Fibroblast of lung (primary cell): ENCODE data around the gene NXPE3. TPM values are rescaled to one million over a fixed set of nuclear protein-coding genes. Genes with fewer than 3 reads are reported as not detected.

Experiments used
- DNase-seq, 2 donors: peaks; one replicate each; pipeline versions ENCODE4 v3.0.0 to v3.0.0-alpha.2; 2010; ENCODE audit warnings: low read depth in 2 of 2
- H2AFZ ChIP-seq: 2 replicates; pipeline ENCODE4 v1.5.1; 2012; ENCODE audit warnings: low read length, control low read depth, inconsistent platforms
- H3K27ac ChIP-seq: 2 replicates; pipeline ENCODE4 v1.5.1; 2011; ENCODE audit warnings: low read length, control low read depth; ENCODE audit not compliant: insufficient read depth
- H3K27me3 ChIP-seq: 2 replicates; pipeline ENCODE4 v1.5.1; 2011; ENCODE audit warnings: mild to moderate bottlenecking, low read length; ENCODE audit not compliant: control insufficient read depth, insufficient read depth
- H3K36me3 ChIP-seq: 2 replicates; pipeline ENCODE4 v1.5.1; 2011; ENCODE audit warnings: low read length; ENCODE audit not compliant: control insufficient read depth, insufficient read depth
- H3K4me1 ChIP-seq: 2 replicates; pipeline ENCODE4 v1.5.1; 2011; ENCODE audit warnings: low read length; ENCODE audit not compliant: control insufficient read depth, insufficient read depth; ENCODE audit errors: extremely low read depth
- H3K4me2 ChIP-seq: 2 replicates; pipeline ENCODE4 v1.5.1; 2011; ENCODE audit warnings: low read length, control low read depth; ENCODE audit not compliant: insufficient read depth; ENCODE audit errors: extremely low read depth
- H3K4me3 ChIP-seq, 4 experiments: fragments of 200-600 bp in 1 of 4; sonication (generic) in 1 of 4; replicated peaks in 1 of 4; 2 replicates each; pipeline ENCODE4 v1.5.1; 2011 to 2016; ENCODE audit warnings: low read length in 4 of 4, low read depth in 3 of 4, mild to moderate bottlenecking in 3 of 4, control low read depth in 2 of 4, inconsistent platforms in 1 of 4, mixed read lengths in 1 of 4; ENCODE audit not compliant: insufficient read depth in 1 of 4; ENCODE audit errors: control extremely low read depth in 1 of 4
- H3K79me2 ChIP-seq: 2 replicates; pipeline ENCODE4 v1.5.1; 2012; ENCODE audit warnings: mild to moderate bottlenecking, low read length, inconsistent platforms; ENCODE audit not compliant: control insufficient read depth, insufficient read depth
- H3K9ac ChIP-seq: 2 replicates; pipeline ENCODE4 v1.5.1; 2011; ENCODE audit warnings: mild to moderate bottlenecking, low read length, control low read depth; ENCODE audit not compliant: insufficient read depth
- H3K9me3 ChIP-seq: 2 replicates; pipeline ENCODE4 v1.5.1; 2012; ENCODE audit warnings: low read depth, low read length; ENCODE audit not compliant: control insufficient read depth, insufficient read depth
- H4K20me1 ChIP-seq: 2 replicates; pipeline ENCODE4 v1.5.1; 2011; ENCODE audit warnings: low read length; ENCODE audit not compliant: control insufficient read depth, insufficient read depth; ENCODE audit errors: extremely low read depth
- EZH2 ChIP-seq: IDR thresholded peaks from 2 replicates; pipeline ENCODE4 v1.5.1; 2012; ENCODE audit warnings: low read length, control low read depth, mild to moderate bottlenecking; ENCODE audit errors: missing control alignments
- polyA plus RNA-seq, 2 donors: library from polyadenylated mRNA; depleted of rRNA in 1 of 2; stranded (reverse) in 1 of 2; unstranded in 1 of 2; fragments of >200 nt; gene quantifications; 2 replicates each; pipeline ENCODE4 v1.2.1, GENCODE V29; 2011 to 2012; ENCODE audit warnings: missing spikeins in 1 of 2
- total RNA-seq: library from RNA; depleted of rRNA; stranded (reverse); fragments of >200 nt; gene quantifications from 2 replicates; pipeline ENCODE4 v1.2.1, GENCODE V29; 2014
- TF ChIP-seq, protein P1 (sequence below), 2 donors: IDR thresholded peaks in 1 of 2; conservative IDR thresholded peaks in 1 of 2; 1 replicate in 1 of 2; 2 replicates in 1 of 2; pipeline ENCODE4 v1.5.1; 2011 to 2012; ENCODE audit warnings: low read length in 2 of 2, control low read depth in 1 of 2, inconsistent platforms in 1 of 2, low read depth in 1 of 2, mild to moderate bottlenecking in 1 of 2

Gene NXPE3
- total and polyA plus RNA-seq, 2 donors (not counting 1 experiment from before 2014, with no cell fraction given) = 26.9 to 27.9 TPM

GRCh38 chr3:101851850-101852714 is 73.1 kb downstream of the NXPE3 start:
- DNase-seq = no peak
- H3K27ac ChIP-seq = peak overlapping the region; percentile 36
- H3K27me3 ChIP-seq = no peaks in the 10 kb centered on the region
- H3K4me1 ChIP-seq = peaks cover 9% of the 10 kb centered on the region
- peak overlapping the region; percentile 69 to 97 (median 86) for H3K4me3 ChIP-seq
- TF ChIP-seq, protein P1, sequence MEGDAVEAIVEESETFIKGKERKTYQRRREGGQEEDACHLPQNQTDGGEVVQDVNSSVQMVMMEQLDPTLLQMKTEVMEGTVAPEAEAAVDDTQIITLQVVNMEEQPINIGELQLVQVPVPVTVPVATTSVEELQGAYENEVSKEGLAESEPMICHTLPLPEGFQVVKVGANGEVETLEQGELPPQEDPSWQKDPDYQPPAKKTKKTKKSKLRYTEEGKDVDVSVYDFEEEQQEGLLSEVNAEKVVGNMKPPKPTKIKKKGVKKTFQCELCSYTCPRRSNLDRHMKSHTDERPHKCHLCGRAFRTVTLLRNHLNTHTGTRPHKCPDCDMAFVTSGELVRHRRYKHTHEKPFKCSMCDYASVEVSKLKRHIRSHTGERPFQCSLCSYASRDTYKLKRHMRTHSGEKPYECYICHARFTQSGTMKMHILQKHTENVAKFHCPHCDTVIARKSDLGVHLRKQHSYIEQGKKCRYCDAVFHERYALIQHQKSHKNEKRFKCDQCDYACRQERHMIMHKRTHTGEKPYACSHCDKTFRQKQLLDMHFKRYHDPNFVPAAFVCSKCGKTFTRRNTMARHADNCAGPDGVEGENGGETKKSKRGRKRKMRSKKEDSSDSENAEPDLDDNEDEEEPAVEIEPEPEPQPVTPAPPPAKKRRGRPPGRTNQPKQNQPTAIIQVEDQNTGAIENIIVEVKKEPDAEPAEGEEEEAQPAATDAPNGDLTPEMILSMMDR (conservative IDR thresholded peaks at IDR 0.05 in 1 of 2, IDR thresholded peaks at IDR 0.05 in 1 of 2; ENCODE audit: low read depth in 1 of 2, low read length in 2 of 2) = no peak
- TF ChIP-seq EZH2 = no peak
- peak overlapping the region; percentile 96 for H3K4me2 ChIP-seq
- no peak overlapping the region for H3K9ac ChIP-seq
- H3K36me3 ChIP-seq = peaks cover 17% of the 10 kb centered on the region
- H3K9me3 ChIP-seq = no peaks in the 10 kb centered on the region
- H4K20me1 ChIP-seq = peaks cover 5% of the 10 kb centered on the region
- H2AFZ ChIP-seq = no peak overlapping the region
- peaks cover 44% of the 10 kb centered on the region for H3K79me2 ChIP-seq

GRCh38 chr3:101852983-101853840 is 74.2 kb downstream of the NXPE3 start:
- no peak overlapping the region for H2AFZ ChIP-seq
- no peak overlapping the region for H3K4me2 ChIP-seq
- no peak overlapping the region for H3K4me3 ChIP-seq
- TF ChIP-seq, protein P1 (conservative IDR thresholded peaks at IDR 0.05 in 1 of 2, IDR thresholded peaks at IDR 0.05 in 1 of 2; ENCODE audit: low read depth in 1 of 2, low read length in 2 of 2) = no peak
- TF ChIP-seq EZH2 = no peak
- H3K36me3 ChIP-seq = peaks cover 18% of the 10 kb centered on the region
- H4K20me1 ChIP-seq = peaks cover 5% of the 10 kb centered on the region
- H3K9me3 ChIP-seq = no peaks in the 10 kb centered on the region
- H3K27me3 ChIP-seq = no peaks in the 10 kb centered on the region
- no peak overlapping the region for H3K9ac ChIP-seq
- no peak overlapping the region for H3K27ac ChIP-seq
- H3K4me1 ChIP-seq = peaks cover 4% of the 10 kb centered on the region
- DNase-seq = no peak
- H3K79me2 ChIP-seq = peaks cover 44% of the 10 kb centered on the region

DNA sequence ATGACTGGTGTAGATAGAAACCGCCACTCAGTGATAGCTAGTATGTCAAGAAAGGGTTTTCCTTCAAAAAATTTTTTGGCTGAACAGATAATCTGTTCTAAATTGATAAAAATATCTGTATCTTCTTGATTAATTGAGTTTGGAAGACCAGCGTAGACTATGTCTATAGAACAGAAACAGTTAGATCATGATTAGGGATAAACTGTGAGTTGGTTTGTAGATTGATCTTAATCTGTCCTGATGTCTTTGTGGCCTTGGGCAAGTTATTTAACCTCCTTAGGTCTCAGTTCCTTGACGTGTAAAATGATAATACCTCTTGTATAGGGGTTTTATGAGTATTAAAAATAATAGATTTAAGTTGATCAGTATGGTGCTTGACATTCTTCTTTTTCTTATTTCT is 75.0 kb downstream of the NXPE3 start:
- Histone ChIP-seq H3K36me3 (peaks cover 18% of the 10 kb centered on the region), H3K79me2 (peaks cover 44% of the 10 kb centered on the region), H3K4me1 (peaks cover 2% of the 10 kb centered on the region), H3K27ac (no peak overlapping the region), H3K4me3 (no peak overlapping the region), H3K9ac (no peak overlapping the region), H2AFZ (no peak overlapping the region), H3K9me3 (no peaks in the 10 kb centered on the region), H3K27me3 (no peaks in the 10 kb centered on the region), H4K20me1 (peaks cover 5% of the 10 kb centered on the region), H3K4me2 (no peak overlapping the region)
- no peak for TF ChIP-seq EZH2
- TF ChIP-seq, protein P1 (conservative IDR thresholded peaks at IDR 0.05 in 1 of 2, IDR thresholded peaks at IDR 0.05 in 1 of 2; ENCODE audit: low read depth in 1 of 2, low read length in 2 of 2) = no peak
- no peak for DNase-seq
